ENCODE measurements around the gene ORM1.
A peak's percentile ranks its signal among the peaks of the same experiment; 100 is the strongest.

Gene ORM1

GRCh38 chr9:114282104-114282485 lies 40.8 kb upstream of the ORM1 start:
- Histone ChIP-seq H3K79me2 (ENCODE audit: control insufficient read depth, insufficient read depth, low read length) (no peaks in the 10 kb centered on the region), H3K27ac (ENCODE audit: low read depth, low read length) (no peak overlapping the region), H3K4me3 (ENCODE audit: low read length) (no peak overlapping the region), H3K27me3 (ENCODE audit: insufficient read depth, low read length, poor library complexity) (no peaks in the 10 kb centered on the region), H4K5ac (ENCODE audit: low read length) (no peak overlapping the region), H3K56ac (ENCODE audit: low read length) (no peak overlapping the region), H3K36me3 (ENCODE audit: control insufficient read depth, insufficient read depth, low read length) (peaks cover 2% of the 10 kb centered on the region), H3K18ac (ENCODE audit: low read length) (no peak overlapping the region), H3K9ac (ENCODE audit: low read length) (no peak overlapping the region), H4K8ac (ENCODE audit: low read depth, low read length) (no peak overlapping the region), H3K4ac (ENCODE audit: low read depth, low read length) (no peak overlapping the region), H3K4me1 (ENCODE audit: control insufficient read depth, low read depth, low read length) (no peaks in the 10 kb centered on the region), H3K23ac (ENCODE audit: low read length) (no peak overlapping the region), H2BK15ac (replicated peaks; ENCODE audit: low read depth) (no peak overlapping the region), H2BK120ac (ENCODE audit: low read depth, low read length) (no peak overlapping the region), H2AK5ac (ENCODE audit: low read length) (no peak overlapping the region), H3K4me2 (ENCODE audit: low read length) (no peak overlapping the region), H2BK5ac (ENCODE audit: low read length) (no peak overlapping the region), H3K79me1 (ENCODE audit: low read length) (no peaks in the 10 kb centered on the region)
- no CpG with 5 or more reads among the region's 10 CpGs for WGBS (ENCODE audit: extremely low coverage, insufficient coverage, low lambda C conversion rate)
- no peak for DNase-seq

- no peak overlapping the region for H3K4me2 ChIP-seq (ENCODE audit: low read length)
- no peaks in the 10 kb centered on the region for H3K79me1 ChIP-seq (ENCODE audit: low read length)
- no peak overlapping the region for H3K27ac ChIP-seq (ENCODE audit: low read depth, low read length)
- H3K36me3 ChIP-seq (ENCODE audit: control insufficient read depth, insufficient read depth, low read length) = peaks cover 2% of the 10 kb centered on the region
- WGBS (ENCODE audit: extremely low coverage, insufficient coverage, low lambda C conversion rate) = no CpG with 5 or more reads among the region's 6 CpGs
- H3K9ac ChIP-seq (ENCODE audit: low read length) = no peak overlapping the region
- H2AK5ac ChIP-seq (ENCODE audit: low read length) = no peak overlapping the region
- no peaks in the 10 kb centered on the region for H3K79me2 ChIP-seq (ENCODE audit: control insufficient read depth, insufficient read depth, low read length)
- H4K8ac ChIP-seq (ENCODE audit: low read depth, low read length) = no peak overlapping the region
- no peak overlapping the region for H3K4me3 ChIP-seq (ENCODE audit: low read length)
- H3K23ac ChIP-seq (ENCODE audit: low read length) = no peak overlapping the region
- H4K5ac ChIP-seq (ENCODE audit: low read length) = no peak overlapping the region
- no peak for DNase-seq
- H3K4ac ChIP-seq (ENCODE audit: low read depth, low read length) = no peak overlapping the region
- H3K18ac ChIP-seq (ENCODE audit: low read length) = no peak overlapping the region
- no peak overlapping the region for H2BK5ac ChIP-seq (ENCODE audit: low read length)
- H3K56ac ChIP-seq (ENCODE audit: low read length) = no peak overlapping the region
- H3K27me3 ChIP-seq (ENCODE audit: insufficient read depth, low read length, poor library complexity) = no peaks in the 10 kb centered on the region
- no peaks in the 10 kb centered on the region for H3K4me1 ChIP-seq (ENCODE audit: control insufficient read depth, low read depth, low read length)
- H2BK15ac ChIP-seq (replicated peaks; ENCODE audit: low read depth) = no peak overlapping the region
- no peak overlapping the region for H2BK120ac ChIP-seq (ENCODE audit: low read depth, low read length)
Measured at GRCh38 chr9:114282507-114282906, 40.4 kb upstream of the ORM1 start.

- Histone ChIP-seq H3K79me1 (ENCODE audit: low read length) (no peaks in the 10 kb centered on the region), H2BK15ac (replicated peaks; ENCODE audit: low read depth) (no peak overlapping the region), H3K27ac (ENCODE audit: low read depth, low read length) (no peak overlapping the region), H3K27me3 (ENCODE audit: insufficient read depth, low read length, poor library complexity) (no peaks in the 10 kb centered on the region), H4K8ac (ENCODE audit: low read depth, low read length) (no peak overlapping the region), H4K5ac (ENCODE audit: low read length) (no peak overlapping the region), H3K4me2 (ENCODE audit: low read length) (no peak overlapping the region), H3K4ac (ENCODE audit: low read depth, low read length) (no peak overlapping the region), H3K23ac (ENCODE audit: low read length) (no peak overlapping the region), H3K36me3 (ENCODE audit: control insufficient read depth, insufficient read depth, low read length) (peaks cover 2% of the 10 kb centered on the region), H3K56ac (ENCODE audit: low read length) (no peak overlapping the region), H3K18ac (ENCODE audit: low read length) (no peak overlapping the region), H3K4me1 (ENCODE audit: control insufficient read depth, low read depth, low read length) (no peaks in the 10 kb centered on the region), H2BK5ac (ENCODE audit: low read length) (no peak overlapping the region), H3K9ac (ENCODE audit: low read length) (no peak overlapping the region), H2BK120ac (ENCODE audit: low read depth, low read length) (no peak overlapping the region), H3K79me2 (ENCODE audit: control insufficient read depth, insufficient read depth, low read length) (no peaks in the 10 kb centered on the region), H2AK5ac (ENCODE audit: low read length) (no peak overlapping the region), H3K4me3 (ENCODE audit: low read length) (no peak overlapping the region)
- DNase-seq = peak; percentile 51
- WGBS (ENCODE audit: extremely low coverage, insufficient coverage, low lambda C conversion rate) = no CpG with 5 or more reads among the region's 5 CpGs
Measured at GRCh38 chr9:114282926-114283325, 40.0 kb upstream of the ORM1 start.

- WGBS (ENCODE audit: extremely low coverage, insufficient coverage, low lambda C conversion rate) = no CpG with 5 or more reads among the region's 14 CpGs
Measured at GRCh38 chr9:114283551-114284111, 39.3 kb upstream of the ORM1 start.

GRCh38 chr9:114284316-114285060 lies 38.4 kb upstream of the ORM1 start:
- Histone ChIP-seq H3K23ac (ENCODE audit: low read length) (no peak overlapping the region), H3K27ac (ENCODE audit: low read depth, low read length) (no peak overlapping the region), H4K5ac (ENCODE audit: low read length) (no peak overlapping the region), H3K18ac (ENCODE audit: low read length) (no peak overlapping the region), H3K79me1 (ENCODE audit: low read length) (no peaks in the 10 kb centered on the region), H3K9ac (ENCODE audit: low read length) (no peak overlapping the region), H2BK120ac (ENCODE audit: low read depth, low read length) (no peak overlapping the region), H4K8ac (ENCODE audit: low read depth, low read length) (no peak overlapping the region), H3K79me2 (ENCODE audit: control insufficient read depth, insufficient read depth, low read length) (no peaks in the 10 kb centered on the region), H2BK5ac (ENCODE audit: low read length) (no peak overlapping the region), H3K4me2 (ENCODE audit: low read length) (no peak overlapping the region), H3K4me3 (ENCODE audit: low read length) (no peak overlapping the region), H3K4me1 (ENCODE audit: control insufficient read depth, low read depth, low read length) (no peaks in the 10 kb centered on the region), H3K27me3 (ENCODE audit: insufficient read depth, low read length, poor library complexity) (no peaks in the 10 kb centered on the region), H2BK15ac (replicated peaks; ENCODE audit: low read depth) (no peak overlapping the region), H3K36me3 (ENCODE audit: control insufficient read depth, insufficient read depth, low read length) (peaks cover 2% of the 10 kb centered on the region), H3K56ac (ENCODE audit: low read length) (no peak overlapping the region), H3K4ac (ENCODE audit: low read depth, low read length) (no peak overlapping the region), H2AK5ac (ENCODE audit: low read length) (no peak overlapping the region)
- no peak for DNase-seq
- no CpG with 5 or more reads among the region's 11 CpGs for WGBS (ENCODE audit: extremely low coverage, insufficient coverage, low lambda C conversion rate)

More at GRCh38 chr9:114283551-114284111, 39.3 kb upstream of the ORM1 start:
- Histone ChIP-seq H3K4me1 (ENCODE audit: control insufficient read depth, low read depth, low read length) (no peaks in the 10 kb centered on the region), H3K23ac (ENCODE audit: low read length) (no peak overlapping the region), H3K79me2 (ENCODE audit: control insufficient read depth, insufficient read depth, low read length) (no peaks in the 10 kb centered on the region), H3K27me3 (ENCODE audit: insufficient read depth, low read length, poor library complexity) (no peaks in the 10 kb centered on the region), H2AK5ac (ENCODE audit: low read length) (no peak overlapping the region), H3K18ac (ENCODE audit: low read length) (no peak overlapping the region), H3K27ac (ENCODE audit: low read depth, low read length) (no peak overlapping the region), H3K4me2 (ENCODE audit: low read length) (no peak overlapping the region), H3K79me1 (ENCODE audit: low read length) (no peaks in the 10 kb centered on the region), H3K4me3 (ENCODE audit: low read length) (no peak overlapping the region), H4K8ac (ENCODE audit: low read depth, low read length) (no peak overlapping the region), H3K4ac (ENCODE audit: low read depth, low read length) (no peak overlapping the region), H4K5ac (ENCODE audit: low read length) (no peak overlapping the region), H2BK5ac (ENCODE audit: low read length) (no peak overlapping the region), H3K9ac (ENCODE audit: low read length) (no peak overlapping the region), H3K56ac (ENCODE audit: low read length) (no peak overlapping the region), H3K36me3 (ENCODE audit: control insufficient read depth, insufficient read depth, low read length) (peaks cover 2% of the 10 kb centered on the region), H2BK120ac (ENCODE audit: low read depth, low read length) (no peak overlapping the region), H2BK15ac (replicated peaks; ENCODE audit: low read depth) (no peak overlapping the region)
- DNase-seq = no peak

All from mesendoderm (in vitro differentiated cells).